ENCODE measurements around the gene ORAI1. TPM values are rescaled to one million over a fixed set of nuclear protein-coding genes. Genes with fewer than 3 reads are reported as not detected.

ORAI1 gene
- total RNA-seq, 1 donor from 2014 or later: 18.9 TPM

DNA sequence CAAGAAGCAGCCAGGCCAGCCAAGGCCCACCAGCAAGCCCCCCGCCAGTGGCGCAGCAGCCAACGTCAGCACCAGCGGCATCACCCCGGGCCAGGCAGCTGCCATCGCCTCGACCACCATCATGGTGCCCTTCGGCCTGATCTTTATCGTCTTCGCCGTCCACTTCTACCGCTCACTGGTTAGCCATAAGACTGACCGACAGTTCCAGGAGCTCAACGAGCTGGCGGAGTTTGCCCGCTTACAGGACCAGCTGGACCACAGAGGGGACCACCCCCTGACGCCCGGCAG is 15.0 kb downstream of the ORAI1 start:
- Mint-ChIP-seq H3K4me3 (ENCODE audit: low read depth) (no peak overlapping the region), H3K27ac (no peak overlapping the region), H3K4me1 (ENCODE audit: low read depth) (no peaks in the 10 kb centered on the region), H3K9me3 (ENCODE audit: low read depth) (no peaks in the 10 kb centered on the region), H3K36me3 (ENCODE audit: insufficient read depth) (peaks cover 4% of the 10 kb centered on the region), H3K27me3 (no peaks in the 10 kb centered on the region)
- TF ChIP-seq, protein P1, sequence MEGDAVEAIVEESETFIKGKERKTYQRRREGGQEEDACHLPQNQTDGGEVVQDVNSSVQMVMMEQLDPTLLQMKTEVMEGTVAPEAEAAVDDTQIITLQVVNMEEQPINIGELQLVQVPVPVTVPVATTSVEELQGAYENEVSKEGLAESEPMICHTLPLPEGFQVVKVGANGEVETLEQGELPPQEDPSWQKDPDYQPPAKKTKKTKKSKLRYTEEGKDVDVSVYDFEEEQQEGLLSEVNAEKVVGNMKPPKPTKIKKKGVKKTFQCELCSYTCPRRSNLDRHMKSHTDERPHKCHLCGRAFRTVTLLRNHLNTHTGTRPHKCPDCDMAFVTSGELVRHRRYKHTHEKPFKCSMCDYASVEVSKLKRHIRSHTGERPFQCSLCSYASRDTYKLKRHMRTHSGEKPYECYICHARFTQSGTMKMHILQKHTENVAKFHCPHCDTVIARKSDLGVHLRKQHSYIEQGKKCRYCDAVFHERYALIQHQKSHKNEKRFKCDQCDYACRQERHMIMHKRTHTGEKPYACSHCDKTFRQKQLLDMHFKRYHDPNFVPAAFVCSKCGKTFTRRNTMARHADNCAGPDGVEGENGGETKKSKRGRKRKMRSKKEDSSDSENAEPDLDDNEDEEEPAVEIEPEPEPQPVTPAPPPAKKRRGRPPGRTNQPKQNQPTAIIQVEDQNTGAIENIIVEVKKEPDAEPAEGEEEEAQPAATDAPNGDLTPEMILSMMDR (IDR thresholded peaks at IDR 0.05; ENCODE audit: unreplicated experiment): no peak
- no peak for DNase-seq (ENCODE audit: low spot score, unreplicated experiment)

DNA sequence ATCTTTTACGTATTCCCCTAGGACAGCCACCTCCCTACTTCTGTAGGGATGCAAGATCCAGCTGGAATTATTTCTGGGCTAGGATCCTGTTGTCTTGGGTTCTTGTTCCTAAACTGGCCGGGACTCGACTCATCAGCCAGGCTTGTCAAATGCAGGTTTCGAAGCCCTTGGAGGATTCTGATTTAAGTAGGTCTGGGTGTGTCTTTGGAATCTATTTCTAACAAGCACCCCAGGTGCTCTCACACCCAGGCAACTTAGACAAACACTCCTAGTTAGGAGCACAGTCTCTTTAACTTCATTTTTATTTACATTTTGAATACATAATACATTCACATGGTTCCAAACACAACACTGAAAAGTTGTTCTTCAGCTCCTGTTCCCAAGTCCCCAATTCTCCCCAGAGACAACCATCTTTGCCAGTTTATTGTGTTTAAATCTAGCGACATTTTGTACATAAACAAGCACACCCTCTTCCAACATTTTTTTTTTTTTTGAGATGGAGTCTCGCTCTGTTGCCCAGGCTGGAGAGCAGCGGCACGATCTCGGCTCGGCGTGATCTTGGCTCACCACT is 22.2 kb downstream of the ORAI1 start:
- no peak for DNase-seq (ENCODE audit: low spot score, unreplicated experiment)

DNA sequence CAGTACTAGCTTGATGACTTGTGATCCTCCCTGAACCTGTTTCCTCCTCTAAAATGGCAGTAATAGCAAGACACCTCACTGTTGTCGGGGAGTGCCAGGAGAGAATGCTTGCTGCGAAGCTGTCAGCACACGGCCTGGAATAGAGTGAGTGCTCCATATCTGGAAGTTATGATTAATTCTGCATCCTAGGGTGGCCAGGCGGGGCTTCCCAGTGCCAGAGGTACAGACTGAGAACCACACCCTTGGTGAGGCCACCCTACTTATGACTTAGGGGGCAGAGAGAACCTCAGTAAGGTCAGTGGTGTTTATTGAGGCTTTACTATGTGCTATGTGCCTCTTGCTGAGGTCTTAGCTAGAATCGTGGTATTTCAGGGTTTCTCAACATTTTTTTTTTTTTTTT is 23.0 kb downstream of the ORAI1 start:
- H3K36me3 Mint-ChIP-seq (ENCODE audit: insufficient read depth): peaks cover 3% of the 10 kb centered on the region
- no peak overlapping the region for H3K4me3 Mint-ChIP-seq (ENCODE audit: low read depth)
- no peak for DNase-seq (ENCODE audit: low spot score, unreplicated experiment)
- TF ChIP-seq, protein P1 (IDR thresholded peaks at IDR 0.05; ENCODE audit: unreplicated experiment): no peak
- no peak overlapping the region for H3K27ac Mint-ChIP-seq
- H3K27me3 Mint-ChIP-seq: no peaks in the 10 kb centered on the region
- no peaks in the 10 kb centered on the region for H3K4me1 Mint-ChIP-seq (ENCODE audit: low read depth)
- no peaks in the 10 kb centered on the region for H3K9me3 Mint-ChIP-seq (ENCODE audit: low read depth)

More for the DNA sequence above, 22.2 kb downstream of the ORAI1 start:
- Mint-ChIP-seq H3K9me3 (ENCODE audit: low read depth) (no peaks in the 10 kb centered on the region), H3K4me3 (ENCODE audit: low read depth) (no peak overlapping the region), H3K4me1 (ENCODE audit: low read depth) (no peaks in the 10 kb centered on the region), H3K27me3 (no peaks in the 10 kb centered on the region), H3K27ac (no peak overlapping the region), H3K36me3 (ENCODE audit: insufficient read depth) (peaks cover 3% of the 10 kb centered on the region)
- TF ChIP-seq, protein P1 (IDR thresholded peaks at IDR 0.05; ENCODE audit: unreplicated experiment): no peak

DNA sequence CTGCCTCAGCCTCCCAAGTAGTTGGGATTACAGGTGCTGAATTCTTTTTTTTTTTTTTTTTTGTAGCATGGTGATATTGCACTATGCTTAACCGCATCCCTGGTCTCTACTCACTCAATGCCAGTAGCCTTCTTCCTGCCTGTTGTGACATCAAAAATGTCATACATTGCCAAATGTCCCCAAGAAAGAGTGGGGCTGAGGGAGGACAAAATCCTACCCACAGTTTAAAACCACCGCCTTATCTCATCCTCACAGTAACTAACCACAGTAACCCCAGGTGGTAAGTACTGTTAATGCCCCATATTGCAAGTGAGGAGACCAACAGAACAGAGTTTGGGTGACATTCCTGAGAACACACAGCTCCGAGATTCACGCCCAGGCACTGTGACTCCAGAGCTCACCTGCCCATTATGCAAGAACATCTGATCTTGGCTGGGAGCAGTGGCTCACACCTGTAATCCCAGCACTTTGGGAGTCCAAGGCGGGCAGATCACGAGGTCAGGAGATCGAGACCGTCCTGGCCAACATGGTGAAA is 23.6 kb downstream of the ORAI1 start:
- Mint-ChIP-seq H3K4me3 (ENCODE audit: low read depth) (no peak overlapping the region), H3K27me3 (no peaks in the 10 kb centered on the region), H3K9me3 (ENCODE audit: low read depth) (no peaks in the 10 kb centered on the region), H3K36me3 (ENCODE audit: insufficient read depth) (peaks cover 1% of the 10 kb centered on the region), H3K4me1 (ENCODE audit: low read depth) (no peaks in the 10 kb centered on the region), H3K27ac (no peak overlapping the region)
- TF ChIP-seq, protein P1 (IDR thresholded peaks at IDR 0.05; ENCODE audit: unreplicated experiment): no peak
- DNase-seq (ENCODE audit: low spot score, unreplicated experiment): no peak

DNA sequence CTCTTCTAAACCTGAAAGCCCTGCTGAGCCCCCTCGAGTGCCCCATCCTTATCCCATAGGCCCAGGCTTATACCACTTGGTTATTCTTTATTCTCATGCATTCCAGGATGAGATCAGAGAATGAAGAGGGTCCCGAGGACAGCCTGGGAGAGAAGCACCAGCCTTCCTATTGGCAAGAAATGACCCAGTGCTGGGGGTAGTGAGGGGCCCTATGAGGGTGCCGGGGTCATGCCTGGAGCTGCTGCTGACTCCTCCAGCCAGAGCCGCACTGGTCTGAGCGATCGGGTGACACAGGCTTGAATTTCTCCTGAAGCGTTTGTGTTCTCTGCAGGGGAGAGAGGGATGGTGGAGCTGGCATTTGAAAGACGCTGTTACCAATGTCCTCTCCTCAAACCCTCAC is 25.0 kb downstream of the ORAI1 start:
- H3K4me1 Mint-ChIP-seq (ENCODE audit: low read depth): no peaks in the 10 kb centered on the region
- no peaks in the 10 kb centered on the region for H3K27me3 Mint-ChIP-seq
- H3K4me3 Mint-ChIP-seq (ENCODE audit: low read depth): no peak overlapping the region
- H3K36me3 Mint-ChIP-seq (ENCODE audit: insufficient read depth): peaks cover 1% of the 10 kb centered on the region
- TF ChIP-seq, protein P1 (IDR thresholded peaks at IDR 0.05; ENCODE audit: unreplicated experiment): no peak
- DNase-seq (ENCODE audit: low spot score, unreplicated experiment): no peak
- H3K9me3 Mint-ChIP-seq (ENCODE audit: low read depth): no peaks in the 10 kb centered on the region
- no peak overlapping the region for H3K27ac Mint-ChIP-seq

Data from progenitor cell of endocrine pancreas (in vitro differentiated cells).